SK-N-MC (cell line): Measurements from ENCODE around the gene PEPD.

Experiments
- EZH2 ChIP-seq: fragments of 200-600 bp; sonication (generic); IDR thresholded peaks from one replicate; pipeline ENCODE4 v1.6.1; 2017; ENCODE audit warnings: antibody characterized with exemption
- FOXP2 ChIP-seq: optimal IDR thresholded peaks from 2 replicates; pipeline ENCODE3; 2011; ENCODE audit warnings: mild to moderate bottlenecking, moderate library complexity; ENCODE audit not compliant: insufficient read depth; ENCODE audit errors: extremely low read length, control extremely low read depth
- POLR2AphosphoS5 ChIP-seq: IDR thresholded peaks from 2 replicates; pipeline ENCODE4 v1.6.1; 2012; ENCODE audit warnings: mild to moderate bottlenecking, low read depth, low read length, borderline replicate concordance

DNA sequence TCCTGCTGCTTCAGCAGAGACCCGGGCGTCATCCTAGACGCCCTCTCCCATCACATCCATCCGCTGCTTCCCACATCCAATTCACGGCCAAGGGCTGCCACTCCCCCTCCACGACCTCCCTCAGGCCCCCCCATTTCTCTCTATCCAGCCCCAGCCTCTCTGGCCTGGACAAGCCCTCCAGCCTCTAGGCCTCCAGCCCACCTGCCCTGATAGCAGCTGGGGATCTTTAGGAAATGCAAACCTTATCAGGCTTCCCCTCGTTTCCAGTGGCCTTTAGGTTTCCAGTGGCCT, 51.6 kb downstream of the PEPD start:
- no peak for TF ChIP-seq POLR2AphosphoS5
- no peak for TF ChIP-seq EZH2
- no peak for TF ChIP-seq FOXP2
